ENCODE results near the gene MEPCE. TPM values are rescaled to one million over a fixed set of nuclear protein-coding genes. Genes with fewer than 3 reads are reported as not detected.

The MEPCE gene
- total and polyA plus RNA-seq, 9 of the 15 experiments (the other 6 are each of a cell fraction or from before 2014, with no cell fraction given): 10.9 to 76.3 (median 44.1) TPM

GRCh38 chr7:100435401-100436304 lies 6.0 kb downstream of the MEPCE start (continued):
- TF ChIP-seq DEAF1 (CRISPR knock-in tag; IDR thresholded peaks at IDR 0.05): no peak
- no peak for TF ChIP-seq ZNF174 (CRISPR knock-in tag; IDR thresholded peaks at IDR 0.05)
- 0 out of 2 replicates have a peak, but pooled peaks have one; percentile 60 for TF ChIP-seq NR3C1 (CRISPR knock-in tag; IDR thresholded peaks at IDR 0.05)
- TF ChIP-seq, protein P1, sequence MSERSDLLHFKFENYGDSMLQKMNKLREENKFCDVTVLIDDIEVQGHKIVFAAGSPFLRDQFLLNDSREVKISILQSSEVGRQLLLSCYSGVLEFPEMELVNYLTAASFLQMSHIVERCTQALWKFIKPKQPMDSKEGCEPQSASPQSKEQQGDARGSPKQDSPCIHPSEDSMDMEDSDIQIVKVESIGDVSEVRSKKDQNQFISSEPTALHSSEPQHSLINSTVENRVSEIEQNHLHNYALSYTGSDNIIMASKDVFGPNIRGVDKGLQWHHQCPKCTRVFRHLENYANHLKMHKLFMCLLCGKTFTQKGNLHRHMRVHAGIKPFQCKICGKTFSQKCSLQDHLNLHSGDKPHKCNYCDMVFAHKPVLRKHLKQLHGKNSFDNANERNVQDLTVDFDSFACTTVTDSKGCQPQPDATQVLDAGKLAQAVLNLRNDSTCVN (CRISPR knock-in tag; IDR thresholded peaks at IDR 0.05): no peak
- peak in 1 of 2 experiments; percentile 76; a peak in 2 of 4 replicates for TF ChIP-seq HDAC1 (IDR thresholded peaks at IDR 0.05)
- TF ChIP-seq GATA2 (CRISPR knock-in tag; IDR thresholded peaks at IDR 0.05): no peak
- TF ChIP-seq GATAD2B (IDR thresholded peaks at IDR 0.05; ENCODE audit: borderline replicate concordance): peak; percentile 92; the same call in 1 of the 2 replicates
- no peak for TF ChIP-seq ZNF695 (CRISPR knock-in tag; IDR thresholded peaks at IDR 0.05)
- TF ChIP-seq KDM5B (IDR thresholded peaks at IDR 0.05; ENCODE audit: insufficient replicate concordance, low read depth, low read length): peak; percentile 46
- no peak for TF ChIP-seq ZNF253 (CRISPR knock-in tag; conservative IDR thresholded peaks at IDR 0.05)
- TF ChIP-seq GABPB2 (CRISPR knock-in tag; conservative IDR thresholded peaks at IDR 0.05): no peak
- no peak for TF ChIP-seq ZKSCAN3 (CRISPR knock-in tag; IDR thresholded peaks at IDR 0.05)
- no peak for TF ChIP-seq BRD9 (IDR thresholded peaks at IDR 0.05; ENCODE audit: low read depth, partially characterized antibody)
- no peak for TF ChIP-seq MTA2 (IDR thresholded peaks at IDR 0.05; ENCODE audit: low read depth)
- peak; percentile 78 for TF ChIP-seq ZFX (CRISPR knock-in tag; IDR thresholded peaks at IDR 0.05)
- peak; percentile 88 for TF ChIP-seq BHLHE40 (IDR thresholded peaks at IDR 0.05; ENCODE audit: low read length)
- no peak for TF ChIP-seq LARP7 (IDR thresholded peaks at IDR 0.05)
- TF ChIP-seq, protein P2, sequence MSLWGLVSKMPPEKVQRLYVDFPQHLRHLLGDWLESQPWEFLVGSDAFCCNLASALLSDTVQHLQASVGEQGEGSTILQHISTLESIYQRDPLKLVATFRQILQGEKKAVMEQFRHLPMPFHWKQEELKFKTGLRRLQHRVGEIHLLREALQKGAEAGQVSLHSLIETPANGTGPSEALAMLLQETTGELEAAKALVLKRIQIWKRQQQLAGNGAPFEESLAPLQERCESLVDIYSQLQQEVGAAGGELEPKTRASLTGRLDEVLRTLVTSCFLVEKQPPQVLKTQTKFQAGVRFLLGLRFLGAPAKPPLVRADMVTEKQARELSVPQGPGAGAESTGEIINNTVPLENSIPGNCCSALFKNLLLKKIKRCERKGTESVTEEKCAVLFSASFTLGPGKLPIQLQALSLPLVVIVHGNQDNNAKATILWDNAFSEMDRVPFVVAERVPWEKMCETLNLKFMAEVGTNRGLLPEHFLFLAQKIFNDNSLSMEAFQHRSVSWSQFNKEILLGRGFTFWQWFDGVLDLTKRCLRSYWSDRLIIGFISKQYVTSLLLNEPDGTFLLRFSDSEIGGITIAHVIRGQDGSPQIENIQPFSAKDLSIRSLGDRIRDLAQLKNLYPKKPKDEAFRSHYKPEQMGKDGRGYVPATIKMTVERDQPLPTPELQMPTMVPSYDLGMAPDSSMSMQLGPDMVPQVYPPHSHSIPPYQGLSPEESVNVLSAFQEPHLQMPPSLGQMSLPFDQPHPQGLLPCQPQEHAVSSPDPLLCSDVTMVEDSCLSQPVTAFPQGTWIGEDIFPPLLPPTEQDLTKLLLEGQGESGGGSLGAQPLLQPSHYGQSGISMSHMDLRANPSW (CRISPR knock-in tag; IDR thresholded peaks at IDR 0.05): no peak
- TF ChIP-seq SNAPC5 (CRISPR knock-in tag; IDR thresholded peaks at IDR 0.05): no peak
- TF ChIP-seq FOXA3 (CRISPR knock-in tag; conservative IDR thresholded peaks at IDR 0.05 in 1 of 2, IDR thresholded peaks at IDR 0.05 in 1 of 2): peak in 1 of 2 experiments; percentile 55; a peak in 1 of 4 replicates
- TF ChIP-seq SMAD1 (IDR thresholded peaks at IDR 0.05; ENCODE audit: low read depth, low read length, partially characterized antibody): peak; percentile 12
- no peak for TF ChIP-seq ZNF644 (tag; IDR thresholded peaks at IDR 0.05; ENCODE audit: low read depth)
- peak; percentile 64 for TF ChIP-seq ZNF263 (CRISPR knock-in tag; IDR thresholded peaks at IDR 0.05; ENCODE audit: borderline replicate concordance)
